Kidney epithelial cell (primary cell): Measurements from ENCODE around the gene UBE2G1. TPM values are rescaled to one million over a fixed set of nuclear protein-coding genes. Genes with fewer than 3 reads are reported as not detected.

Experiments
- DNase-seq: peaks from one replicate; pipeline ENCODE4 v3.0.0-alpha.2; 2010; ENCODE audit warnings: low read depth
- H3K27me3 ChIP-seq: 2 replicates; pipeline ENCODE4 v1.6.0; 2011; ENCODE audit warnings: low read length; ENCODE audit not compliant: control insufficient read depth, insufficient read depth
- H3K36me3 ChIP-seq: 2 replicates; pipeline ENCODE4 v1.5.1; 2011; ENCODE audit warnings: low read length; ENCODE audit not compliant: control insufficient read depth, insufficient read depth
- H3K4me3 ChIP-seq: 2 replicates; pipeline ENCODE4 v1.5.1; 2011; ENCODE audit warnings: low read depth, mild to moderate bottlenecking, control low read depth, low read length
- total RNA-seq: library from RNA; depleted of rRNA; stranded (reverse); fragments of >200 nt; gene quantifications from 2 replicates; pipeline ENCODE4 v1.2.3, GENCODE V29; 2015
- TF ChIP-seq, protein P1 (sequence below): IDR thresholded peaks from 2 replicates; pipeline ENCODE4 v1.5.1; 2011; ENCODE audit warnings: mild to moderate bottlenecking, moderate library complexity, low read length, control low read depth, inconsistent platforms; ENCODE audit not compliant: insufficient read depth, poor library complexity, severe bottlenecking

UBE2G1 gene
- total RNA-seq, 1 donor from 2014 or later, result 57.3 TPM

DNA sequence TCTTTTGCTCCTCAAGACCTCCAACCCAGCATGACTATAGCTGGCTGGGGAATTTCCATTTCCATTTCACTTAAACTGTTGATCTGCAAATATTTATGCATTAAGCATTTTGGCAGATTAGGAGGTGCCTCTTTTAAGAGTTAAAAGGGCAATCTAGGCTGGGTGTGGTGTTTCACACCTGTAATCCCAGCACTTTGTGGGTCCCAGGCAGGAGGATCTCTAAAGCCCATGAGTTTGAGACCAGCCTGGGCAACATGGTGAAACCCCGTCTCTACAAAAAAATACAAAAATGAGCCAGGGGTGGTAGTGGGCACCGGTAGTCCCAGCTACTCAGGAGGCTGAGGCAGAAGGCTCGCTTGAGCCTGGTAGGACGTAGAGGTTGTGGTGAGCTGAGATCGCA, 119.8 kb downstream of the UBE2G1 start:
- DNase-seq, result no peak
- H3K27me3 ChIP-seq, result no peaks in the 10 kb centered on the region
- TF ChIP-seq, protein P1, sequence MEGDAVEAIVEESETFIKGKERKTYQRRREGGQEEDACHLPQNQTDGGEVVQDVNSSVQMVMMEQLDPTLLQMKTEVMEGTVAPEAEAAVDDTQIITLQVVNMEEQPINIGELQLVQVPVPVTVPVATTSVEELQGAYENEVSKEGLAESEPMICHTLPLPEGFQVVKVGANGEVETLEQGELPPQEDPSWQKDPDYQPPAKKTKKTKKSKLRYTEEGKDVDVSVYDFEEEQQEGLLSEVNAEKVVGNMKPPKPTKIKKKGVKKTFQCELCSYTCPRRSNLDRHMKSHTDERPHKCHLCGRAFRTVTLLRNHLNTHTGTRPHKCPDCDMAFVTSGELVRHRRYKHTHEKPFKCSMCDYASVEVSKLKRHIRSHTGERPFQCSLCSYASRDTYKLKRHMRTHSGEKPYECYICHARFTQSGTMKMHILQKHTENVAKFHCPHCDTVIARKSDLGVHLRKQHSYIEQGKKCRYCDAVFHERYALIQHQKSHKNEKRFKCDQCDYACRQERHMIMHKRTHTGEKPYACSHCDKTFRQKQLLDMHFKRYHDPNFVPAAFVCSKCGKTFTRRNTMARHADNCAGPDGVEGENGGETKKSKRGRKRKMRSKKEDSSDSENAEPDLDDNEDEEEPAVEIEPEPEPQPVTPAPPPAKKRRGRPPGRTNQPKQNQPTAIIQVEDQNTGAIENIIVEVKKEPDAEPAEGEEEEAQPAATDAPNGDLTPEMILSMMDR, result no peak
- H3K36me3 ChIP-seq, result peaks cover 3% of the 10 kb centered on the region
- H3K4me3 ChIP-seq, result no peak overlapping the region

DNA sequence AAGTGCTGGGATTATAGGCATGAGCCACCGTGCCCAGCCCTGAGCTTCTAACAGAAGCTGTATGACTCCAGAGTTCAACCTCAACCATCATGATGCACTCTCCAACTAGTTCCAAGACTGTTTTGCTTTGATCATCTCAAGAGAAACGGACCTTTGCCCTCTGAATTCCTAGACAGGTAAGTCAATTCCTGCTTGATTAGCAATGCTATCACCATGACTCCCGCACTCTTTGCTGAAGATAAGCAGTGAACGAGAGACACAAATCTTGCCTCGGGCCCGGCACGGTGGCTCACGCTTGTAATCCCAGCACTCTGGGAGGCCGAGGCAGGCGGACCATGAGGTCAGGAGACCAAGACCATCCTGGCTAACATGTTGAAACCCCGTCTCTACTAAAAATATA, 124.9 kb downstream of the UBE2G1 start:
- TF ChIP-seq, protein P1, result no peak
- DNase-seq, result no peak
- peaks cover 4% of the 10 kb centered on the region for H3K36me3 ChIP-seq
- H3K4me3 ChIP-seq, result no peak overlapping the region
- no peaks in the 10 kb centered on the region for H3K27me3 ChIP-seq

DNA sequence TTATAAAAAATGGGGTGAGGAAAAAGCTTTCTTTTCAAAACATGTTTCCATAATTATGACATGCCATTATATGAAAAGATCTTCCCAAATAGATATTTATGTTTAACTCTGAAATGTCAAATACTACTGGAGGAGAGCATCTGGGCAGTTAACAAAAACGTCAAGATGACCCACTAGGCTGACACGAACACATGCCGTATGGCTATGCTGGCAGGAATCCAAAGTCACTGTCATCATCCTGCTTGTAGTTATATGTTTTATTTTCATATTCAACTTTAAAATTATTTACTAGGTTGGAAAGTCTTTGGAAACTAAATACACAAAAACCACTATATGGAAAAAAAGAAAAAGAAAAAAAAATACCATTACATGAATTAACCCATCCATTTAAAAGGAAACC, 130.0 kb downstream of the UBE2G1 start:
- Histone ChIP-seq H3K27me3 (no peaks in the 10 kb centered on the region), H3K36me3 (peaks cover 1% of the 10 kb centered on the region), H3K4me3 (no peak overlapping the region)
- no peak for DNase-seq
- TF ChIP-seq, protein P1, result no peak

DNA sequence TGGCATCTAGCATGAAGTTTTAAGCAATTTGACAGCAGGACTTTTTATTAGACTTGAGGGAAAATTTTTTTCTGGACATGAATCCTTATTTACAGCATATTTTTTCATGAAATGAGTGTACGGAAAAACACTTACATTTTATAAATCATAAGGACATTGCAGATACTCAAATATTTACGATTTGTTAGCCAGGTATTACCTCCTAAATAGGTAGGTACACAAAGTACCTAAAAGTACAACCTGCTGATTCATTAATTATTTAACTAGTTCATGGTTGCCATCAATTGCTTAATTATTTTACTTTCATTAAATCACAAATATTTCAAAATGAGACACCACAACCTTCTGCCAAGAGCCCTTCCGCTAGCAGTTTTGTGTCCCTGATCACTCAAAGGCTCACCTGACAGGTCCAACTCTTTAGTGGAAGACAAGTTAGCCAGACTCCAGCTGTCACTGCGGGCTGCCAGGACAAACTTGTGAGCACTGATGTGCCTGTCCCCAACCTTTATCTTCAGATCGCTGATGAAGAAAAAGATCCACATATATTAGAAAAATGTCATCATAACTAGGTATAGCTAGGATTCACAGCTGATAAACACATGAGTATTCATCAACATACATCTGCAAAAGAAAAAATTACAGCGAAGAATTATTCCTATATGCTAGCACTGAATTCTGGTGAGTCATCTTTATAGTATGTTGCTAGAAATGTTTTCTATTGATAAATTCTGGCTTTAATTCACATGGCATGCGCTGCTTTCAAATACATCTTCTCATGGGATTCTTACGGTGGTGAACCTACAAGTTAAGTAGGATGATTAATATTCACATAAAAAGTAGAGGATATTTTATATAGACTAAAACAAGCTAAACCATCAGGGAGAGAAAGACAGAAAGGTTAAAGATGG, 130.8 kb downstream of the UBE2G1 start:
- no peak for DNase-seq
- no peak overlapping the region for H3K4me3 ChIP-seq
- no peaks in the 10 kb centered on the region for H3K27me3 ChIP-seq
- TF ChIP-seq, protein P1, result no peak
- H3K36me3 ChIP-seq, result peaks cover under 1% of the 10 kb centered on the region

DNA sequence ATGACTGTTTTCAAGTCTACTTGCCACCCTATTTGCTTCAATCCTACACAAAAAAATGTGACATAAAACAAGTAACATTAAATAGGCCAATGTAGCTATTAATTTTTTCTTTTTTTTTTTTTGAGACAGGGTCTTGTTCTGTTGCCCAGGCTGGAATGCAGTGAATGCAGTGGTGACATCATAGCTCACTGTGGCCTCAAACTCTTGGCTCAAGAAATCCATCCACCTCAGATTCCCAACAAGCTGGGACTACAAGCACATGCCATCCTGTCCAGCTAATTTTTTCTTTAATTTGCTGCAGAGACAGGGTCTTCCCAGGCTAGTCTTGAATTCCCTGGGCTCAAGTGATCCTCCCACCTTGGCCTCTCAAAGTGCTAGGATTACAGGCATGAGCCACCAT, 132.1 kb downstream of the UBE2G1 start:
- Histone ChIP-seq H3K4me3 (no peak overlapping the region), H3K36me3 (no peaks in the 10 kb centered on the region), H3K27me3 (no peaks in the 10 kb centered on the region)
- DNase-seq, result no peak
- TF ChIP-seq, protein P1, result no peak
